ENCODE measurements around the gene ITCH. TPM values are rescaled to one million over a fixed set of nuclear protein-coding genes. Genes with fewer than 3 reads are reported as not detected.

The ITCH gene
- total RNA-seq, 1 experiment from 2014 or later, result 138 TPM

DNA sequence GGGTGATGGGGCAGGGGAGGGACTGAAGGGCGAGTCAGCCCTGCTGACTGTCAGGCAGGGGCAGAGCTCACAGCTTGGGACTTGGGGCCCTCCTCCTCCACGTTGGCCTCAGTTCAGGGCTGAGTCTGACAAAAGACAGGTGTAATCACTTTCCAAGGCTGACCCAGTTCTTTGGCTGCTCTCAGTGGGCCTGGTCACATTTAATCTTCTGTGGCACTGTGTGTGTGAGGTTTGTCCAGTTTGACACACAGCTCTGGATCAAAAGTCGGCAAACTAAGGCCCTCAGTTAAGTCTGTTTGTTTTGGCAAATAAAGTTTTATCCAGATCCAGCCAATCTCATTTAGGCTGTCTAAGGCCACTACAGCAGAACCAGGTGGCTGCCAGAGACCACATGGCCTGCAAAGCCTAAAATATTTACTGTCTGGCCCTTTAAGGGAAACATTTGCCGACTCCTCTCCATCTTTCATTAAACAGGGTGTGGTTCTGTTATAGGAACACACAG lies 190.3 kb downstream of the ITCH start:
- CTCF ChIA-PET, result no interaction called here
- Histone ChIP-seq H3K4me1 (no peaks in the 10 kb centered on the region), H3K36me3 (ENCODE audit: control insufficient read depth, insufficient read depth, low read length) (no peaks in the 10 kb centered on the region), H3K27me3 (replicated peaks; ENCODE audit: control insufficient read depth, insufficient read depth, low read length) (no peaks in the 10 kb centered on the region), H3K9me3 (no peaks in the 10 kb centered on the region), H3K4me3 (ENCODE audit: low read depth, low read length) (no peak overlapping the region)
- H3K9me3 Mint-ChIP-seq (ENCODE audit: unreplicated experiment), result no peaks in the 10 kb centered on the region
- no TSS peak for BruUV-seq (replicated peaks)
- no peaks in the 10 kb centered on the region for H3K4me1 Mint-ChIP-seq (ENCODE audit: low read depth, unreplicated experiment)
- H3K27ac Mint-ChIP-seq (ENCODE audit: unreplicated experiment), result no peak overlapping the region
- POLR2A ChIA-PET, result interaction anchor here (0.6 kb wide), 1 partner anchor 151 kb away, joined by 6 read pairs; the partner anchor contains the start of gene TP53INP2
- no peak for DNase-seq
- H3K36me3 Mint-ChIP-seq (ENCODE audit: insufficient read depth, unreplicated experiment), result peaks cover 15% of the 10 kb centered on the region
- intact Hi-C loops (cut with micrococcal nuclease; ENCODE audit: unreplicated experiment), result no loop called here
- H3K27me3 Mint-ChIP-seq (ENCODE audit: insufficient read depth, unreplicated experiment), result no peaks in the 10 kb centered on the region
- no peak overlapping the region for H3K4me3 Mint-ChIP-seq (ENCODE audit: unreplicated experiment)
- TF ChIP-seq, protein P1, sequence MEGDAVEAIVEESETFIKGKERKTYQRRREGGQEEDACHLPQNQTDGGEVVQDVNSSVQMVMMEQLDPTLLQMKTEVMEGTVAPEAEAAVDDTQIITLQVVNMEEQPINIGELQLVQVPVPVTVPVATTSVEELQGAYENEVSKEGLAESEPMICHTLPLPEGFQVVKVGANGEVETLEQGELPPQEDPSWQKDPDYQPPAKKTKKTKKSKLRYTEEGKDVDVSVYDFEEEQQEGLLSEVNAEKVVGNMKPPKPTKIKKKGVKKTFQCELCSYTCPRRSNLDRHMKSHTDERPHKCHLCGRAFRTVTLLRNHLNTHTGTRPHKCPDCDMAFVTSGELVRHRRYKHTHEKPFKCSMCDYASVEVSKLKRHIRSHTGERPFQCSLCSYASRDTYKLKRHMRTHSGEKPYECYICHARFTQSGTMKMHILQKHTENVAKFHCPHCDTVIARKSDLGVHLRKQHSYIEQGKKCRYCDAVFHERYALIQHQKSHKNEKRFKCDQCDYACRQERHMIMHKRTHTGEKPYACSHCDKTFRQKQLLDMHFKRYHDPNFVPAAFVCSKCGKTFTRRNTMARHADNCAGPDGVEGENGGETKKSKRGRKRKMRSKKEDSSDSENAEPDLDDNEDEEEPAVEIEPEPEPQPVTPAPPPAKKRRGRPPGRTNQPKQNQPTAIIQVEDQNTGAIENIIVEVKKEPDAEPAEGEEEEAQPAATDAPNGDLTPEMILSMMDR (IDR thresholded peaks at IDR 0.05; ENCODE audit: insufficient read depth in 1 of 2, low read depth in 1 of 2, low read length in 1 of 2, severe bottlenecking in 1 of 2, unreplicated experiment in 1 of 2), result no peak

DNA sequence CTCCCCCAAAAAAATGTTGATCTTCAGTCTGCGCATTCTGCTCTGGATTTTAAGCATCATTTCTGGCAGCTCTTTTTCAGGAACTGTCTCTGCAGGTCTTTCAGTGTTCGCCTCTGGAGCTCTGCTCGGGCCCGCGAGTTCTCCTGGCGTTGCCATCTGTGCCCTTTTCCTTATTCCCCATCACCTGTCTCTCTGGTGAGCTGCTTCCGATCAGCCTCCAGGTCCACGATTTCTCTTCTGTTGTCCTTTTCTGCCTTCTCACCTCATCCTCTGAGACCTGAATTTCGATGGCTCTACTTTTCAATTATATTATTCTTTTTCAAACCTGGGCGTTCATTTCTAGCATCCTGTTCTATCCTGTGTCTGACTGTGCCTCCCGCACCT lies 194.9 kb downstream of the ITCH start:
- no TSS peak for BruUV-seq (replicated peaks)
- DNase-seq, result no peak
- no peaks in the 10 kb centered on the region for H3K27me3 ChIP-seq (replicated peaks; ENCODE audit: control insufficient read depth, insufficient read depth, low read length)
- Mint-ChIP-seq H3K9me3 (ENCODE audit: unreplicated experiment) (no peaks in the 10 kb centered on the region), H3K36me3 (ENCODE audit: insufficient read depth, unreplicated experiment) (peaks cover 5% of the 10 kb centered on the region), H3K4me1 (ENCODE audit: low read depth, unreplicated experiment) (no peaks in the 10 kb centered on the region), H3K27me3 (ENCODE audit: insufficient read depth, unreplicated experiment) (no peaks in the 10 kb centered on the region), H3K27ac (ENCODE audit: unreplicated experiment) (no peak overlapping the region), H3K4me3 (ENCODE audit: unreplicated experiment) (no peak overlapping the region)
- no peaks in the 10 kb centered on the region for H3K36me3 ChIP-seq (ENCODE audit: control insufficient read depth, insufficient read depth, low read length)
- POLR2A ChIA-PET, result no interaction called here
- CTCF ChIA-PET, result interaction anchor here (1.1 kb wide), 1 partner anchor 368 kb away, joined by 3 read pairs; no protein-coding TSS in a partner anchor
- H3K4me1 ChIP-seq, result no peaks in the 10 kb centered on the region
- no peak overlapping the region for H3K4me3 ChIP-seq (ENCODE audit: low read depth, low read length)
- H3K9me3 ChIP-seq, result no peaks in the 10 kb centered on the region
- intact Hi-C loops (cut with micrococcal nuclease; ENCODE audit: unreplicated experiment), result no loop called here
- TF ChIP-seq, protein P1 (IDR thresholded peaks at IDR 0.05; ENCODE audit: insufficient read depth in 1 of 2, low read depth in 1 of 2, low read length in 1 of 2, severe bottlenecking in 1 of 2, unreplicated experiment in 1 of 2), result no peak

DNA sequence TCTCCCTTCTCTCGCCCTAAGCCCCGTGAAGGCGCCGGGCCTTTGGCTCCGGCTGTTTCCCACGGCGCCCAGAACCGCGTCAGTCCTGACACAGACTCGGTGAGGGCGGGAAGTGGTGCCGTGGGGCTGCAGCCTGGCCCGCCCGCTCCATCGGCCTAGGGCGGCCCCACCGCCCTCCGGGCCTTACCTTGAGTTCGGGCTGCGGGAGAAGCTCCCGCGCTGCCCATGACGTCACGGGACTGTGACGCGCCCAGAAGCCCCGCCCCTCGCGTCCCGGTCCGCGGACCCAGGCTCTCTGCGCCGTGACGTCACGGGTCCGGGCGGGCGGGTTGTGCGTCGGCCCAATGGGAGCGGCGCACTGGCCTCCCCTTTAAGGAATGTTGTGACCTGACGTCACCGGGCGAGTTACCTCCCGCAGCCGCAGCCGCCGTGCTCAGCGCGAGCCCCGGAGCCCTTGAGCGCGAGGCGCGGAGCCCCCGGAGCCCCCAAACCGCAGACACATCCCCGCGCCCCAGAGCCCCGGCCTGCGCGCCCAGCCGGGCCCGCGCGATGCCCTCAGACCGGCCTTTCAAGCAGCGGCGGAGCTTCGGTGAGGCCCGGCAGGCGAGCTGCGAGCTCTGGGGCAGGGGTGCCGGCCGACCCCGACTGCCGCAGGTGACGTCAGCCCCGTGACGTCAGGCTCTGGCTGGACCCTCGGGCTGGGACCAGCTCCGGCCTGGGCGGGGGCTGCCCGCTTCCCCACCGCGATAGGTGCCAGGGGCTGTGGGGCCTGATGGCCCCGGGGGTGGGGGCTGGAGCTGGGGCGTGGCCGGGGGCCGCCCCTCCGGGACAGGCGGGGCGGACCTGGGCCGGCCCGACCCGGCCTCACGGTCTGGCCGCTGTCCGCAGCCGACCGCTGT lies 195.5 kb downstream of the ITCH start, which contains the start of gene MAP1LC3A:
Gene MAP1LC3A (plus strand): TSS at position 399 of the 899 bp plus-strand sequence. CDS start 151 bp downstream, at position 550.
- TF ChIP-seq, protein P1 (IDR thresholded peaks at IDR 0.05; ENCODE audit: insufficient read depth in 1 of 2, low read depth in 1 of 2, low read length in 1 of 2, severe bottlenecking in 1 of 2, unreplicated experiment in 1 of 2), result no peak
- Histone ChIP-seq H3K9me3 (no peaks in the 10 kb centered on the region), H3K4me1 (no peaks in the 10 kb centered on the region), H3K36me3 (ENCODE audit: control insufficient read depth, insufficient read depth, low read length) (no peaks in the 10 kb centered on the region), H3K4me3 (ENCODE audit: low read depth, low read length) (no peak within 1 kb of the TSS), H3K27me3 (replicated peaks; ENCODE audit: control insufficient read depth, insufficient read depth, low read length) (no peaks in the 10 kb centered on the region)
- H3K27ac Mint-ChIP-seq (ENCODE audit: unreplicated experiment), result no peak within 1 kb of the TSS
- intact Hi-C loops (cut with micrococcal nuclease; ENCODE audit: unreplicated experiment), result no loop called here
- no peaks in the 10 kb centered on the region for H3K9me3 Mint-ChIP-seq (ENCODE audit: unreplicated experiment)
- DNase-seq, result no peak
- H3K4me3 Mint-ChIP-seq (ENCODE audit: unreplicated experiment), result no peak within 1 kb of the TSS
- CTCF ChIA-PET, result interaction anchor here (1.1 kb wide), 1 partner anchor 368 kb away, joined by 3 read pairs; no protein-coding TSS in a partner anchor
- H3K36me3 Mint-ChIP-seq (ENCODE audit: insufficient read depth, unreplicated experiment), result peaks cover 5% of the 10 kb centered on the region
- H3K4me1 Mint-ChIP-seq (ENCODE audit: low read depth, unreplicated experiment), result no peaks in the 10 kb centered on the region
- BruUV-seq (replicated peaks), result no TSS peak
- H3K27me3 Mint-ChIP-seq (ENCODE audit: insufficient read depth, unreplicated experiment), result no peaks in the 10 kb centered on the region
- POLR2A ChIA-PET, result no interaction called here
